Ishikawa (cell line): Measurements from ENCODE around the gene PARVB.

Source experiments
- CEBPB ChIP-seq: IDR thresholded peaks from 2 replicates; pipeline ENCODE4 v1.6.1; 2012
- CREB1 ChIP-seq: IDR thresholded peaks from 2 replicates; pipeline ENCODE4 v1.6.1; 2012; ENCODE audit warnings: low read depth
- EGR1 ChIP-seq: IDR thresholded peaks from 2 replicates; pipeline ENCODE4 v1.6.1; 2012
- EP300 ChIP-seq: IDR thresholded peaks from 2 replicates; pipeline ENCODE4 v1.6.1; 2012; ENCODE audit warnings: borderline replicate concordance
- FOXM1 ChIP-seq: IDR thresholded peaks from 2 replicates; pipeline ENCODE4 v1.6.1; 2012; ENCODE audit warnings: low read depth, borderline replicate concordance
- MAX ChIP-seq: IDR thresholded peaks from 2 replicates; pipeline ENCODE4 v1.6.1; 2012
- NFIC ChIP-seq: IDR thresholded peaks from 2 replicates; pipeline ENCODE4 v1.6.1; 2012
- RAD21 ChIP-seq: IDR thresholded peaks from 2 replicates; pipeline ENCODE4 v1.6.1; 2012; ENCODE audit warnings: low read depth
- REST ChIP-seq: IDR thresholded peaks from 2 replicates; pipeline ENCODE4 v1.6.1; 2012; ENCODE audit warnings: low read depth, mild to moderate bottlenecking
- TAF1 ChIP-seq: IDR thresholded peaks from 2 replicates; pipeline ENCODE4 v1.6.1; 2012; ENCODE audit warnings: low read depth, mild to moderate bottlenecking
- TCF12 ChIP-seq: IDR thresholded peaks from 2 replicates; pipeline ENCODE4 v1.6.1; 2012; ENCODE audit warnings: low read depth
- TEAD4 ChIP-seq: IDR thresholded peaks from 2 replicates; pipeline ENCODE4 v1.6.1; 2012
- USF1 ChIP-seq: IDR thresholded peaks from 2 replicates; pipeline ENCODE4 v1.6.1; 2012
- YY1 ChIP-seq: IDR thresholded peaks from 2 replicates; pipeline ENCODE4 v1.6.1; 2012; ENCODE audit warnings: low read depth
- ZBTB7A ChIP-seq: IDR thresholded peaks from 2 replicates; pipeline ENCODE4 v1.6.1; 2012; ENCODE audit warnings: low read depth

The PARVB gene

GRCh38 chr22:44194569-44194968 is 170.5 kb downstream of the PARVB start:
- TF ChIP-seq ZBTB7A (no peak), TCF12 (no peak), RAD21 (no peak), USF1 (no peak), TEAD4 (no peak), FOXM1 (no peak), CREB1 (no peak), EP300 (no peak), YY1 (no peak), NFIC (no peak), EGR1 (no peak), CEBPB (no peak), MAX (no peak), REST (no peak), TAF1 (no peak)

GRCh38 chr22:44195189-44195871 is 171.2 kb downstream of the PARVB start:
- TF ChIP-seq CEBPB (no peak), ZBTB7A (no peak), TAF1 (no peak), TEAD4 (no peak), REST (no peak), RAD21 (no peak), FOXM1 (no peak), MAX (no peak), EGR1 (no peak)

GRCh38 chr22:44196241-44196640 is 172.1 kb downstream of the PARVB start:
- TF ChIP-seq RAD21, result no peak
- TF ChIP-seq FOXM1, result no peak
- no peak for TF ChIP-seq NFIC
- no peak for TF ChIP-seq EGR1
- no peak for TF ChIP-seq TEAD4
- no peak for TF ChIP-seq ZBTB7A

GRCh38 chr22:44196731-44197131 is 172.6 kb downstream of the PARVB start:
- TF ChIP-seq MAX (no peak), TEAD4 (no peak), NFIC (no peak), USF1 (no peak), REST (no peak), EP300 (no peak), EGR1 (no peak)

- TF ChIP-seq EGR1, result no peak
- no peak for TF ChIP-seq NFIC
- no peak for TF ChIP-seq TCF12
- no peak for TF ChIP-seq CREB1
- no peak for TF ChIP-seq TEAD4
- no peak for TF ChIP-seq FOXM1
- no peak for TF ChIP-seq USF1
- no peak for TF ChIP-seq RAD21
- TF ChIP-seq TAF1, result no peak
- TF ChIP-seq REST, result no peak
- TF ChIP-seq MAX, result no peak
- TF ChIP-seq EP300, result no peak
- TF ChIP-seq YY1, result no peak
- TF ChIP-seq CEBPB, result no peak
- TF ChIP-seq ZBTB7A, result no peak
These were observed 173.2 kb downstream of the PARVB start for GRCh38 chr22:44197271-44197670.
